Lower leg skin (tissue), 3 donors: ENCODE results near the gene PSMB10.

Source experiments
- POLR2A ChIP-seq, 2 donors: fragments of 450-650 bp; IDR thresholded peaks; one replicate each; pipeline ENCODE4 v1.6.1; 2016 to 2017; ENCODE audit warnings: antibody characterized with exemption in 2 of 2, mild to moderate bottlenecking in 1 of 2, moderate library complexity in 1 of 2
- TF ChIP-seq, protein P1 (sequence below), 3 donors: fragments of 450-650 bp; IDR thresholded peaks; one replicate each; pipeline ENCODE4 v1.5.1; 2016; ENCODE audit warnings: antibody characterized with exemption in 3 of 3, mild to moderate bottlenecking in 3 of 3, moderate library complexity in 2 of 3

DNA sequence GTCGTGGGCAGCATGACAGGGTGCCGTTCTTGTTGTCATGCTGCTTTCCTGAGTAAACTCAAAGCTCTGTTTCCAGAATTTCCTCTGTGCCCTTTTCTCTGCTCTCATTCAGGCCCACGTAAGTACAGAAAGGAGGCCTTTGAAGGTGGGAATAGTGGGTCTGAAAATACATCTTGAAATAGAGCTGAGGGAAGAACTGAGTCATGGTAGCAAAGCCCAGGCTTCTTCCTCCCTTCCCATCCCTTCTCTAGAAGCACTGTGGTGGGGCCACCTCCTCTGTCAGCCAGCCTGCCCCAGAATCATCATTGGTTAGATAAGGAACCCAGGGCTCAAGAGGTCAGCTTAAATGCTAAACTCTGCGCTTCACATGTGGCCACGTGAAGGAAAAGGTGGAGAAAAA is 14.4 kb downstream of the PSMB10 start:
- no peak for TF ChIP-seq POLR2A (IDR thresholded peaks at IDR 0.05)
- TF ChIP-seq, protein P1, sequence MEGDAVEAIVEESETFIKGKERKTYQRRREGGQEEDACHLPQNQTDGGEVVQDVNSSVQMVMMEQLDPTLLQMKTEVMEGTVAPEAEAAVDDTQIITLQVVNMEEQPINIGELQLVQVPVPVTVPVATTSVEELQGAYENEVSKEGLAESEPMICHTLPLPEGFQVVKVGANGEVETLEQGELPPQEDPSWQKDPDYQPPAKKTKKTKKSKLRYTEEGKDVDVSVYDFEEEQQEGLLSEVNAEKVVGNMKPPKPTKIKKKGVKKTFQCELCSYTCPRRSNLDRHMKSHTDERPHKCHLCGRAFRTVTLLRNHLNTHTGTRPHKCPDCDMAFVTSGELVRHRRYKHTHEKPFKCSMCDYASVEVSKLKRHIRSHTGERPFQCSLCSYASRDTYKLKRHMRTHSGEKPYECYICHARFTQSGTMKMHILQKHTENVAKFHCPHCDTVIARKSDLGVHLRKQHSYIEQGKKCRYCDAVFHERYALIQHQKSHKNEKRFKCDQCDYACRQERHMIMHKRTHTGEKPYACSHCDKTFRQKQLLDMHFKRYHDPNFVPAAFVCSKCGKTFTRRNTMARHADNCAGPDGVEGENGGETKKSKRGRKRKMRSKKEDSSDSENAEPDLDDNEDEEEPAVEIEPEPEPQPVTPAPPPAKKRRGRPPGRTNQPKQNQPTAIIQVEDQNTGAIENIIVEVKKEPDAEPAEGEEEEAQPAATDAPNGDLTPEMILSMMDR (IDR thresholded peaks at IDR 0.05), result no peak
